Urothelium cell line (cell line): ENCODE data around the gene SLC25A42.
A peak's percentile ranks its signal among the peaks of the same experiment; 100 is the strongest.

Experiments used
- DNase-seq: peaks from one replicate; pipeline ENCODE4 v3.0.0; 2011; ENCODE audit warnings: low spot score, mixed read lengths
- FAIRE-seq: peaks from 2 replicates; lab custom pipeline; 2011; peaks lifted over from hg19 to GRCh38; lab: Jason Lieb, UNC

The SLC25A42 gene

GRCh38 chr19:19050104-19050503 is 13.7 kb upstream of the SLC25A42 start:
- FAIRE-seq (no peak), DNase-seq (no peak)

GRCh38 chr19:19050731-19051130 is 13.1 kb upstream of the SLC25A42 start:
- DNase-seq (no peak), FAIRE-seq (no peak)

DNA sequence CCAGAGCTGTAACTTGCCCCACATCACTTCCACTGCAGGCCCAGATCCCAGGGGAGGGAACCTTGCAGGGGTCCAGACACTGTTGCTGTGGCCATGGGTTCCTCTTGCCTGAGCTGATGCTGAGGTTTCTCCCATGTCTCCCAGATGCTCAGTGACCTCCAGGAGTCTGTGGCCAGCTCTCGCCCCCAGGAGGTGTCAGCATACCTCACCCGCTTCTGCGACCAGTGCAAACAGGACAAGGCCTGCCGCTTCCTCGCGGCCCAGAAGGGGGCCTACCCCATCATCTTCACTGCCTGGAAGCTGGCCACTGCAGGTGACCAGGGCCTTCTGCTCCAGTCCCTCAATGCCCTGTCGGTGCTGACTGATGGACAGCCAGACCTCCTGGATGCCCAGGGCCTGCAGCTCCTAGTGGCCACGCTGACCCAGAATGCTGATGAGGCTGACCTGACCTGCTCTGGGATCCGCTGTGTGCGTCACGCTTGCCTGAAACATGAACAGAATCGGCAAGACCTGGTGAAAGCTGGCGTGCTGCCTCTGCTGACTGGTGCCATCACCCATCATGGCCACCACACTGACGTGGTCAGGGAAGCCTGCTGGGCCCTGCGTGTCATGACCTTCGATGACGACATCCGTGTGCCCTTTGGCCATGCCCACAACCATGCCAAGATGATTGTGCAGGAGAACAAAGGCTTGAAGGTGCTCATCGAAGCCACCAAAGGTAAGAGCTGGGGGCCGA is 12.1 kb upstream of the SLC25A42 start:
- FAIRE-seq: no peak

DNA sequence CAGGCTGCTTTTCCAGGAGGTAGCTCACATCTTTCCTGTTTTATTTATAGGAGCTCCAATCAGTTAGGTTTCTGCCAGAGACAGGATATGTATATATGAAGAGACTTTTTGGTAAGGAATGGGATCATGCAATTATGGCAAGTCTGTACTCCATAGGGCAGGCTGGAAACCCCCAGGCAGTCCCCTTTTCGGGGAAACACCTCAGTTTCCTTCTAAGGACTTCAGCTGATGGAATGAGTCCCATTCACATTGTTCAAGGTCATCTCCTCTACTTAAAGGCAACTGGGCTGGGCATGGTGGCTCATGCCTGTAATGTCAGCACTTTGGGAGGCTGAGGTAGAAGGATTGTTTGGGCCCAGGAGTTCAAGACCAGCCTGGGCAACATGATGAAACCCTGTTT is 10.9 kb upstream of the SLC25A42 start:
- no peak for FAIRE-seq
- DNase-seq: no peak

More for the DNA sequence above, 12.1 kb upstream of the SLC25A42 start:
- no peak for DNase-seq

DNA sequence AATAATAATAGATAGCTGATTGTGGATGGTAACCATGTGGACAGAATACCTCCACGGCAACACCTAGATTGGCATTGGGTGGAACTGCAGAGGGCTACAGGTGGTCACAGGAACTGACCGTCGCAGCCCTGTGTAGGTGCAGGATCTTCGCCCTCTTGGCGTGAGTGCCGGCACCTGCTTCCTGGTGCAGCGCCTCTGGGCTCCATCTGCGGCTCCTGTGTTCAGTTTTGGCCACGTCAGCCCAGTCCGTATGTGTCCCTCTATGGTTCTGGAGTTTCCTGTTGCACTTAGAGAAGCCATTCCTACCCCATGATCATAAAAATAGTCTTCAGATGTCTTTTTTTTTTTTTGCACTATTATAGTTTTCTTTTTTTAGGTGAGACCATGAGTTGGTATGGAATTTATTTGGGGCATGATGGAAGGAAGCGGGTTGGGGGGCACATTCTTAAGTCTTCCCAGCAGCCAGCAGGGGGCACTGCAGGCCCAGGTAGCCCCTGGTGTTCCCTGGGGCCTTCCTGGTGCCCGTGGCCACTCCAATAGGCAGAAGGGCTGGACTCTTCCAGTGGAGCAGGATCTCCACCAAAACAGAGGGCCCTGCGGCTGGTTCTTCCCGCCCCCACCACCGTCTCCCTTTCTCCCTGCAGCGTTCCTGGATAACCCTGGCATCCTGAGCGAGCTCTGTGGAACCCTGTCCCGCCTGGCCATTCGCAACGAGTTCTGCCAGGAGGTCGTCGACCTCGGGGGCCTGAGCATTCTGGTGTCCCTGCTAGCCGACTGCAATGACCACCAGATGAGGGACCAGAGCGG is 10.1 kb upstream of the SLC25A42 start:
- FAIRE-seq: no peak
- peak; percentile 29 for DNase-seq

DNA sequence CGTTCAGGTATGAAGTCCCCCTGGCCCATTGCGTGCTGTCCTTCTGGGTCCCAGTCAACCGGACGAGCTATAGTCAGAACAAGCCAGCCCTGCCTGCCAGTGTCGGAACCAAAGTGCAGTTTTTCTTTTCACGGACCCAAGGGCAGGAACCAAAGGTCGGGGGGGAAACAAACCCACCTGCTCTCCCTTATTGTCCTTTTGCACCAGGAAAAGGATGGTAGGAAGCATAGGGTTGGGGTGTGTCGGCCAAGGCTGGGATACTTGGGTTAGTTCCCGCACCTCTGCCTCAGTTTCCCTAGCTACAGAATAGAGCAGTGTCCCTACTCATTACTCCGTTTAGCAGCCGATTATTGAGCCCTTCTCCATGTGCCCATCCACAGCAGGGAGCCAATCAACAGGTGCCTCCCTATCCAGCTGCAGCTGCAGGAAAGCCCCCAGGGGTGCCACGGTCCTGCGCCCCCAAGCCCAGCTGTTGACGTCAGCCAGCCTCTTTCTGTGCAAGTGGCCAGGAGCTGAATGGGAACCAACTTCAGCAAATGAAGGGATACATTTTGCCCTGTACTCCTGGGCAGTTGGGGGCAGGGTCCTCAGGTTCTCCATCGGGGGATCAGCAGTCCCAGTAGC is 9.4 kb upstream of the SLC25A42 start:
- FAIRE-seq (no peak), DNase-seq (no peak)

DNA sequence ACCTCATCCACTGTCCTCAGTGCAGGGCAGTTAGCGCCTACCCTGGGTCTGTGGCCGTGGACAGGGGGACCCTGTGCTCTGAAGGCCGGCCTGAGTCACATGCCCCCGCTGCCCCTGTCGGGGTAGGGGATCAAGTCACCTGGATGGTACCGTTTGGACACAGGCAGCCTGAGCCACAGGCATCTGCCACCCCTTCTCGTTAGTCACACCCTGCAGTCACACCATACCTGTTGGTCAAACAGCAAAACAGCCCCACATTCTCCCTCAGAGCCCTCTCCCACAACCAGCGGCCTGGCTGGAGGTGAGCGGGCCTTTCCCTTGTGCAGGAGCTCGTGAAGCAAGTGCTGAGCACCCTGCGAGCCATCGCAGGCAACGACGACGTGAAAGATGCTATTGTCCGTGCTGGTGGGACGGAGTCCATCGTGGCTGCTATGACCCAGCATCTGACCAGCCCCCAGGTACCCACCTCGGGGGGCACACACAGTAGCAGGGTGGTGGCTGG is 8.8 kb upstream of the SLC25A42 start:
- DNase-seq: no peak
- FAIRE-seq: no peak

DNA sequence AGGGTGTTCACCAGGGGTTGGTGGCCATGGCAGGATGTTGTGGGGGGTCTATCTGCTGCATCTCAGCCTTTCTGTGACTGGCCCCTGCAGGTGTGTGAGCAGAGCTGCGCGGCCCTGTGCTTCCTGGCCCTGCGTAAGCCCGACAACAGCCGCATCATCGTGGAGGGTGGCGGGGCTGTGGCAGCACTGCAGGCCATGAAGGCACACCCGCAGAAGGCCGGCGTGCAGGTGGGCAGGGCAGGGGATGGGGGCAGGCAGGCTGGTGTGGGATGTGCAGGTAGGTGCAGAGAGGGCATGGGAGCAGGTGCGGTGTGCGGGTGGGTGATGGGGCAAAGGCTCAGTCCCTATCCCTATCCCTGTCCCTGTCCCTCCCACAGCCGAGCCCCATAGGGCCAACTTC is 8.1 kb upstream of the SLC25A42 start:
- DNase-seq (no peak), FAIRE-seq (no peak)

DNA sequence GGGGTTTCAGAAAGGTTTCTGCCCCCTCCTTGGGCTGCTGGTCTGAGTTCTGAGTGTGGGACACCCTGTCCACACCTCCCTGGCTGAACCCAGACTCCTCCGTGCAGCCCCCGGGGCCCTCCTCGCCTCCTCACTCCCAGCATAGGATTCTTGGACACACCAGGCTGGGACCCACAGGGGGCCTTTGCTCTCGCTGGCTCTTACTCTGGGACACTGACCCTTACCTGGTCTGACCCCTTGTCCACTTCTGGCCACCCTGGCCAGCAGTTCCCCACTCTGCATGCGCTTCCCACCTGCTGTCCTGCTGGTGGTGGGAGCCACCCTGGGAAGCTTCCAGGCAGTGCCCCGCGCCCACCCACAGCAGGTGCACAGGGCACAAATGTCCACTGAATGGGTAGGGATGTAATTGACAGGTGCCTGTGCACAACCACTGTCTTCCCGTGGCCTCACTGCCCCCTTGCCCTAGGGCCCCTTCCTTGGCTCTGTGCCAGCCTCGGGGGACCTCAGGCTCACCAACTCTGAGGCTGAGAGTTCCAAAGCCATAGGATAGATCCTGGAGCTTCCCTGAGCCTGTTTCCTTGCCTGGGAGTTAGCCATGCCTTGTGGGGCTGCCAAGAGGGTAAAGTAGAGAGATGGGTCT is 7.0 kb upstream of the SLC25A42 start:
- DNase-seq (no peak), FAIRE-seq (no peak)

DNA sequence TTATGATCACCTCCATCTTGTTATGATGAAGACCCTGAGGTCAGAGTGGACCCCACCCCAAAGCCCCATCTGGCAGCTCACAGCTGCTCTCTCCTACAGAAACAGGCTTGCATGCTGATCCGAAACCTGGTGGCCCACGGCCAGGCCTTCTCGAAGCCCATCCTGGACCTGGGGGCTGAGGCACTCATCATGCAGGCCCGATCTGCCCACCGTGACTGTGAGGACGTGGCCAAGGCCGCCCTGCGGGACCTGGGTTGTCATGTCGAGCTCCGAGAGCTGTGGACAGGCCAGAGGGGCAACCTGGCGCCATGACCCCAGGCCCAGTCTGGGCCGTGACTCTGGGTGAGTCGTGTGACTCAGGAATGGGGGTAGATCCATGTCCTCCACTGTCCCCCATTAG is 6.5 kb upstream of the SLC25A42 start:
- DNase-seq: no peak
- no peak for FAIRE-seq

DNA sequence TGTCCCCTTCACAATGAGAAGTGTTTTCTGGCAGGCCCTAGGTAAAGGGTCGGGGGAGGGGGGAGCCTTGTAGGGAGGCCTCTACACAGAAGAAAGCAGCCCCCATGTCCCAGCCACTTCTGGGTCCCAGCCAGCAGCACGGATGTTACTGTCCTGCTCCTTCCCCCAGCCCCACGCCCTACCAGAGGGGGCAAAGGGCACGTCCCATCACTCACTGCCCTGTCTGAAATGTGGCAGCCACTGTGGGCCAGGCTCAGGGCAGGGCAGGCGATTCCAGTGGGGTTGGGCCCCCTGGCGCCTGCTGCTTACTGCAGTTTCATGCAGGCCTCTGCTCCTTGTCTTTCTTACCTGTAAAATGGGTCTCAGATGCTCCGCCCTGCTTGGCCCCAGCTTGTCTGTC is 6.1 kb upstream of the SLC25A42 start:
- DNase-seq (no peak), FAIRE-seq (no peak)

DNA sequence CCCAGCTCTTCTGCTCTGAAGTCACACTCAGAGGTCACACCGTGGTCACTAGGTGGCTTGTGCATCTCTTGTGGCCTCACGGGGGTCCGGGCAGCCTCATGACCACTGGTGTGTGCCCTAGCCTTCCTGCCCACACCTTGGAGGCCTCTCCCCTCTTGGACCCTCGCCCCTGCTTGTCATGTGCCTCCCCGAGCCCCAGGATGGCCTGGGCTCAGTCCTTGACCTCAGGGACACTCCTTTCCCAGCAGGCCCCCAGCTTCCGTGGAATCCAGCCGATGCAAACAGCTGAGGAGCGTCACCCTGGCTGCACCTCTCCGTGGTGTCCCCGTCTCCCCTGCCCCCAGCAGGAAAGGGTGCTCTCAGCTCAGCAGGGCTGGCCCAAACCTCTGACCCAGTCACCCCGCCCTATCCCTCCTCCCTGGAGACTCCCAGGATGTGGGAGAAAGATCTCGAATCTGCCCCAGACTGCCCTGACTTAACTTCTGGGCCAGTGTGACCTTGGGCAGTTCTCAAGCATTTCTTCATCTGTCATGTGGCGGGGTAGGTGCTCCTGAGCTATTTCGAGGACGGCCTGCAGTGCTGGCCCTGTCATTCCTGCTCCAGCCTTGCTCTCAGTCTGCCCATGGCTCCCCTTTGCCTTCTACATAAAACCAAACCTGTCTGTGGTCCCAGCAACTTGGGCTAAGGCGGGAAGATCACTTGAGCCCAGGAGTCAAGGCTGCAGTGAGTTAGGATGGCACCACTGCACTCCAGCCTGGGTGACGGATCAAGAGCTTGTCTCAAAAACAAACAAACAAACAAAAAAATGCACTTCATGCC is 4.6 kb upstream of the SLC25A42 start:
- FAIRE-seq (no peak), DNase-seq (no peak)

GRCh38 chr19:19059837-19060611 is 3.8 kb upstream of the SLC25A42 start:
- no peak for DNase-seq

GRCh38 chr19:19061506-19061905 is 2.3 kb upstream of the SLC25A42 start:
- no peak for FAIRE-seq

More at GRCh38 chr19:19059837-19060611, 3.8 kb upstream of the SLC25A42 start:
- FAIRE-seq: no peak

DNA sequence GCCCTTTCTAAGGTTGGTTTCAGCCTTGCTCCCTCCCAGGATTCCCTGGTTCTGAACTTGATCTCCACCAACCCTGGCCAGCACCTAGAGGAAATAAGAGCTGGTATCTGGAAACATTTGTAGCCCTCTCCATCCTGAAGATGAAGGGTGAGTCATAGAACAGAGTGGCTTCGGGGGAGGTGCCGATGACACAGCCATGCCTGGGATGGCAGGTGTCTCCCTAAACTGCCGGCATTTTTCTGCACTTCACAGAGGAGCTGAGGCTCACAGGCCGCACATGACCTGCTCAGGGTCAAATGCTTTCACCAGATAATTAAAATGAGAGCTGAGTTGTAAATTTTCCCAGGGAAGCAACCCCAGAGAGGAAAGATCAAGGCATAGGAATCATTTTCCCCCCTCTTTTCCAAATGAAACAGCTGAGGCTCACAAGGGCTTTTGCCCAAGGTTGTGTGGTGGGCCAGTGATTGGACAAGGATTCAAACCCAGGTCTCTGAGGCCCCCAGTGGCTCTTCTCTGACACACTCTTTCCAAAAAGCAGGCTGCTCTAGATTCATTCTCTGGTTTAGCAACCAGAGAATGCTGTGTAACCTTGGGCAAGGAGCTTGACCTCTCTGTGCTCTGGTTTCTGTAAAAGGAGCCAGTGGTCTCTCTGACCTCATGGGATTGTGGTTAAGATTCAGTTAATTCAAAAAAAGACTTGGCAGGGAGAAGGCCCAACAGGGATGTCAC is 1.2 kb upstream of the SLC25A42 start:
- DNase-seq: peak; percentile 11

More at GRCh38 chr19:19061506-19061905, 2.3 kb upstream of the SLC25A42 start:
- DNase-seq: no peak

DNA sequence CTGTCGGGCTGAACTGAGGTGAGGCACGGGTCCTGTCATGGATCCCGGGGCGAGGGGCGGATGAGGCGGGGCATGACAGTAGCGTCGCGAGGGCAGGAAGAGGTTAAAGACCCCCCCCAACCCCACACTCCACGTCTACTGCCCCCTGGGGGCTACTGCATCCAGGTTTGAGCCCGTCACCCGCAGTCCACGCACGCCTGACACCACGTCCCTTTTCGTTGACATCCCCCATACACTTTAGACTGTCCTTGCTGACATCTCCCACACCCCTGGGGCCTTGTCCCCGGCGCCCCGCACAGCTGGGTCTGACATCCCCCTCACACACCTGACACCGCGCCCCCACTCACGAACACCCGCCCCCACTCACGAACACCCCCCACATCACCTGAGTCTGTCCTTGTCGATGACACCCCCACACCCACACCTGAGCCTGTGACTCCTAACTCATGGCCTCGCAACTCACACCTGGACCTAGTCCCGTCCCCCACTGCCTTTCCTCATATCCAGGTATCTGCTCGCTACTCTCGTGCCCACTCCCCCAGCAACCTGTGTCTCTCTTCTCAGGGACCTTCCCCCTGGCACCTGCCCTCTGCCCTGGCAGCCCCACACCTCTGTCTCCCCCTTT is 416 bp downstream of the SLC25A42 start:
- no peak for DNase-seq
- no peak for FAIRE-seq

More for the DNA sequence above, 1.2 kb upstream of the SLC25A42 start:
- FAIRE-seq: no peak

GRCh38 chr19:19064811-19065745 is 1.3 kb downstream of the SLC25A42 start:
- peak; percentile 10 for DNase-seq
- FAIRE-seq: no peak
